Esophagus squamous epithelium (tissue), 4 donors: ENCODE results near the gene MRPS11.
"Not testable (repeated sequence)": the region's sequence is repeated elsewhere in the genome, so short reads cannot be mapped to it uniquely, and the experiment has no call there.

Experiments used
- CTCF ChIP-seq, 6 experiments: fragments of 450-650 bp in 4 of 6; fragments of 200-600 bp in 2 of 6; sonication (generic) in 2 of 6; IDR thresholded peaks; one replicate each; pipeline ENCODE4 v1.5.1; 2016 to 2019; ENCODE audit warnings: antibody characterized with exemption in 6 of 6, mild to moderate bottlenecking in 4 of 6, moderate library complexity in 4 of 6
- POLR2A ChIP-seq, 4 donors: fragments of 450-650 bp; IDR thresholded peaks; one replicate each; pipeline ENCODE4 v1.6.1; 2017; ENCODE audit warnings: antibody characterized with exemption in 4 of 4, mild to moderate bottlenecking in 4 of 4, moderate library complexity in 3 of 4

GRCh38 chr15:88473661-88474293, 6.3 kb downstream of the MRPS11 start:
- not testable (repeated sequence) for TF ChIP-seq CTCF, POLR2A (IDR thresholded peaks at IDR 0.05)
